Activated naive CD4-positive, alpha-beta T cell treated with anti-CD3 and anti-CD28 coated beads, Interleukin-2, amount 50 U/mL, for 72 hours (primary cell): Measurements from ENCODE around the gene ZBTB8A. TPM values are rescaled to one million over a fixed set of nuclear protein-coding genes. Genes with fewer than 3 reads are reported as not detected.
"Not testable (repeated sequence)": the region's sequence is repeated elsewhere in the genome, so short reads cannot be mapped to it uniquely, and the experiment has no call there.

Source experiments
- ATAC-seq, 2 donors: fragments of 150-1000 bp; cut with Tn5 transposase; 2 replicates each; pipeline ENCODE4 v1.10.0; 2021; ENCODE audit warnings: mild to moderate bottlenecking in 2 of 2, moderate library complexity in 2 of 2
- DNase-seq, 2 donors: peaks; one replicate each; pipeline ENCODE4 v3.0.0; 2021 to 2022; ENCODE audit warnings: low spot score in 2 of 2
- H3K27ac Mint-ChIP-seq, 2 donors: one replicate each; pipeline ENCODE4 v1.8.0; 2022; ENCODE audit warnings: mild to moderate bottlenecking in 2 of 2, mixed read lengths in 2 of 2
- H3K36me3 Mint-ChIP-seq, 2 donors: one replicate each; pipeline ENCODE4 v1.8.0; 2022; ENCODE audit warnings: mixed read lengths in 2 of 2
- H3K9me3 Mint-ChIP-seq, 2 donors: one replicate each; pipeline ENCODE4 v1.8.0; 2022; ENCODE audit warnings: mixed read lengths in 2 of 2
- total RNA-seq, 2 donors: library from RNA; stranded (reverse); gene quantifications; one replicate each; pipeline ENCODE4 v1.2.3, GENCODE V29; 2022

ZBTB8A gene
- total RNA-seq, 2 donors from 2014 or later = 0.16 to 0.18 TPM

DNA sequence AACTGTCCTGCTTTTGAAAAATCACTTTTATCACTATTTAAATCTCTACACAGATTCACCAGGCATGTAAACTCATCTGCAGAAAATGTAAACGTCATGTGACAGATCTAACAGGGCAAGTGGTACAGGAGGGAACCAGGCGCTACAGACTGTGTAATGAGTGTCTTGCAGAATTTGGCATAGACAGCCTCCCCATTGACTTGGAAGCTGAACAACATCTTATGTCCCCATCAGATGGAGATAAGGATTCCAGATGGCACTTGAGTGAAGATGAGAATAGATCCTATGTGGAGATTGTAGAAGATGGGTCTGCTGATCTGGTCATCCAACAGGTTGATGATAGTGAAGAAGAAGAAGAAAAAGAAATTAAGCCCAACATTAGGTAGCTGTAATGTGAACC lies 60.8 kb downstream of the ZBTB8A start:
- no peak for ATAC-seq
- H3K9me3 Mint-ChIP-seq = no peaks in the 10 kb centered on the region

DNA sequence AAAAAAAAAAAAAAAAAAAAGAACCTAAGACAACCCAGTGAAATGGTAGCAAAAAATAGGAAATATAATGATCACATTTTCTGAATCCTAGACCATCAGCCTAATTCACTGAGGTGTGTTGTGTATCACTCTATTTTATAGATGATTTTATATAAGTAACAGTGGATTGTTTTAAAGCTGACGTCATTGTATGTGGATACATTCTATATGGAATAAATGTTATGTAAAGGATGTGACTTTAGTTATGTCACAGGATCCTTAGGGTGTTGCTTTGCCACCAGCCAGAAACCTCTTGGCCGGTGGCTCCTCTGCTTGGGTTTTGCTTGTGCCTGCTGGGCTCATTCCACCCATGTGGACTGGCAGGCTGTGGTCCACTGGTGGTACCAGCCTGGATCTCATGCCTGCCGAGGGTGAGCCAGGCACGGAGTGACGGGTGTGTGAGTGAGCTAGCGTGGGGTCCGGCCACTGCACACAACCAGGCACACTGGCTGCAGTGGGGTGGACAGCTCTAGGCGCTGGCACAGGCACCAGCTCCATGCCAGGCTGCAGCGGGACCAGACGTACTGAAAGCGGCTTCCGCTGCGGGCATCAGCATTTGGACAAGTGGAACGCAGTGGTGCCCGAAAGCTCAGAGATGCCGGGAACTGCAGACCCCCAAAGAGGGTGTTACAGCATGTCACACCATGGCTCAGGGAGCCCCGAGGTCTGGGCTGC lies 66.6 kb downstream of the ZBTB8A start:
- ATAC-seq (no peak), DNase-seq (no peak)
- no peaks in the 10 kb centered on the region for H3K36me3 Mint-ChIP-seq
- H3K27ac Mint-ChIP-seq = no peak overlapping the region
- no peaks in the 10 kb centered on the region for H3K9me3 Mint-ChIP-seq

More for the DNA sequence above, 60.8 kb downstream of the ZBTB8A start:
- no peak for DNase-seq
- no peaks in the 10 kb centered on the region for H3K36me3 Mint-ChIP-seq
- no peak overlapping the region for H3K27ac Mint-ChIP-seq

DNA sequence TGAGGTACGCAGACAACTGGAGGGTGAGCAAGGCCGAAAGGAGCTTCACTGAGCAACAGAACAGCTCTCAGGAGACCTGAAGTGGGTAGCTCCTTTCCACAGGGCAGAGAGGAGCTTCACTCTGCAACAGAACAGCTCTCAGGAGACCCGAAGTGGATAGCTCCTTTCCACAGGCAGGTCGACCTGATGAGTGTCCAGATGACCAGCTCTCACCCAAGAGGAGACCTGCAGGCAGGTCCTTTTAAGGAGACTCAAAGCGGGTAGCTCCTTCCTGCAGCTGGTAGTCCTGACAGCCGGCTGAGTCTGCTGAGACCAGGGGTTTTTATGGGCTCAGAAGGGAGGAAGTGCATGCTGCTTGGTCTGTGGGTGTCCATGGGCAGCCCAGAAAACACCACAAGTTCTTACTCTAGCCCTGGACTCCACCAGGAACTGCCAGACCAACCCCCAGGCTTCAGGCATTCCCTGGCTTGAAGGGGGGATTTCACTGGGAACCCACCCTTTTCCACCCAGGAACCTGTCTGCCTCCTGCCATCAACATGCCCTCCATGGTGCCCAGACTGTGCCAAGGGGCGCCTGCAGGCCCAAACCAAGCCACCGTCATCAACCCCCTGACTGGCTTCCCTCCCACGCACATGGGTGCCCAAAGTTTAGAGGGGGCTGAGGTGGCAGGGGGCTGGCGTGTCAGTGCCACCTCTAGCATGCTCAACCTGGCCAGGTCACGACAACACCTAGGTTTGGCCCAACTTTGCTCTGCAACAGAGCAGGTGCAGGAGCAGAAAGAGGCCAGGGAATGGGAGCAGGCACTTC lies 67.5 kb downstream of the ZBTB8A start:
- DNase-seq = no peak
- no peaks in the 10 kb centered on the region for H3K9me3 Mint-ChIP-seq
- no peak for ATAC-seq
- H3K36me3 Mint-ChIP-seq = no peaks in the 10 kb centered on the region
- H3K27ac Mint-ChIP-seq = peak overlapping the region in 1 of 2 donors; percentile 14

DNA sequence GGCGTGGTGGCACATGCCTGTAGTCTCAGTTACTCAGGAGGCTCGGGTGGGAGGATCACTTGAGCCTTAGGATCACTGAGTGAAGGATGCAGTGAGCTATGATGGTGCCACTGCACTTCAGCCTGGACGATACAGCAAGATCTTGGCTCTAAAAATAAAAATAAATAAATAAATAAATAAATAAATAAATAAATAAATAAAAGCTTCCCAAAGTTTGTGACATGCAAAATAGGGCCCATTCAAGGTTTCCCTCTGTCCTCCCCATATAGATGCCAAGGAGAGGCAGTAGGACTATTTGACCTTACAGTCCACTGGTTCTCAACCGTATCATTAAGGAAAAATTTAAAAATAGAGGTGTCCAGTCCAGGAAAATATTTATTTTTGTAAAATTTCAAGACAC lies 70.0 kb downstream of the ZBTB8A start:
- Mint-ChIP-seq H3K9me3 (no peaks in the 10 kb centered on the region), H3K36me3 (no peaks in the 10 kb centered on the region), H3K27ac (no peak overlapping the region)
- DNase-seq (no peak), ATAC-seq (no peak)

DNA sequence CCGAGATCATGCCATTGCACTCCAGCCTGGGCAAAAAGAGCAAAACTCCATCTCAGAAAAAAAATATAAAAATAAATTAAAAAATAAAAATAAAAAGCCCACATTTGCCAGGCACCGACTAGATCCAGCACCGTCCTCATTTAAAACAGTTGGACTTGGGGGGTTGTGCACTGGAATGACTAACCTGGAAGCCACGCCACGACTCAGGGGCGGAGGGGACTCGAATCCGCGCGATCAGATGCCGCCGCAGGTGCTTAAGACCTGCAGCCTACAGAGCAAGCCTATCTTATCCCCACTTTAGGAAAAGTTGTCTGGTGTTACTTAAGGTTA lies 72.6 kb downstream of the ZBTB8A start:
- ATAC-seq (no peak), DNase-seq (no peak)
- H3K36me3 Mint-ChIP-seq = no peaks in the 10 kb centered on the region
- H3K27ac Mint-ChIP-seq = no peak overlapping the region
- no peaks in the 10 kb centered on the region for H3K9me3 Mint-ChIP-seq

DNA sequence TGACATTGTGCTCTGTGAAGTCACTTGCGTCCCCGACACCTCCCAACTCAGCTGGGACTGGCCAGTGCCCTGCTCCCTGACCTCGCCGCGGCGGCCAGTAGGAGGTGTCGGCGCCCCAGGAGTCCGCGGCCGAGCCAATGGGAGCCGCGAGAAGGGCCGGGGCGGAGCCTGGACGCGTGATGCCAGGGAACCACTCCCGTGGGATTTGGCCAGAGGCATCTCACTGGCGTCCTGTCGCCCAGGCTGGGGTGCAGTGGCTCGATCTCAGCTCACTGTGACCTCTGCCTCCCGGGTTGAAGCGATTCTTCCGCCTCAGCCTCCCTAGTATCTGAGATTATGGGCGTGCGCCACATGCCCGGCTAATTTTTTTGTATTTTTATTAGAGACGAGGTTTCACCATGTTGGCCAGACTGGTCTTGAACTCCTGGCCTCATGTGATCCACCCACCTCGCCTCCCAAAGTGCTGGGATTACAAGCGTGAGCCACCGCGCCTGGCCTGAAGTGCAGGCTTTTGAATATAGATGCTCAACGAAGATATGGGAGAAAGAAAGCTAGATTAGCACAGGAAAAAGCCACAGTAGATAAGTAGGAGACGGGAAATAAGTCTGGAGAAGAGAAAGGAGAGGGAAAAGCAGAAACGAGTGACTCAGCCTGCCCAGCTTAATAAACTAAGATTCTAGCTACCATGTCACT lies 73.1 kb downstream of the ZBTB8A start:
- Mint-ChIP-seq H3K27ac (peak overlapping the region in 1 of 2 donors; percentile 28), H3K36me3 (no peaks in the 10 kb centered on the region), H3K9me3 (no peaks in the 10 kb centered on the region)
- peak; percentile 67 to 85 for DNase-seq
- peak; percentile 100 for ATAC-seq

DNA sequence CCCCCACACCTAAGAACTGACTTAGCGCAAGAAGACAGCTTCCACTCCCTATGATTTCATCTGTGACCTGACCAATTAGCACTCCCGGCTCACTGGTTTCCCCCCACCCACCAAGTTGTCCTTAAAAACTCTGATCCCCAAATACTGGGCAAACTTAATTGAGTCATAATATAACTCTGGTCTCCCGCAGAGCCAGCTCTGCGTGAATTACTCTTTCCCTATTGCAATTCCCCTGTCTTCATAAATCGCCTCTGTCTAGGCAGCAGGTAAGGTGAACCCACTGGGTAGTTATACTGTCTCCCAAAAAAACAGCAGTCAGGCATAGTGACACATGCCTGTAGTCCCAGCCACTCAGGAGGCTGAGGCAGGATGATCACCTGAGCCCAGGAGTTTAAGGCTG lies 74.2 kb downstream of the ZBTB8A start:
- DNase-seq = no peak
- ATAC-seq = no peak
- Mint-ChIP-seq H3K36me3 (no peaks in the 10 kb centered on the region), H3K9me3 (no peaks in the 10 kb centered on the region), H3K27ac (no peak overlapping the region)

DNA sequence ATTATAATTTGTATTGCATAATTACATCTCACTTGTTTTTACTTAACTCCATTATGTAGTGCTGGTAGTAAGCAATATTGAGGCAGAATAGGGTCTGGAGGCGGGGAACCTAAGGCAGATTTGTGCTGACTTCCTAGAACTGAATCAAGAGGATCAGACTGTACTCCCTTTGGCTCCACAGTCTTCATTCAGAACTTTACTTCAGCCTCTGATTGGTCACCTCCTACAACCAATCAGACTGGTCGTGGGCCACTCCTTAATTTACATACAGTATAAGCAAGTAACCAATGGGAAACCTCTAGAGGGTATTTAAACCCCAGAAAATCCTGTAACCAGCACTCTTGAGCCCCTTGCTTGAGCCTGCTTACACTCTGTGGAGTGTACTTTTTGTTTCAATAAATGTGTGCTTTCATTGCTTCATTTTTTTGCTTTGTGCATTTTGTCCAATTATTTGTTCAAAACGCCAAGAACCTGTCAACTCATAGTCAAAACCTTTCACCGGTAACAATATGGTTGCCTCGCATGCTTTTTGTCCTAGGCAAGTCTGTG lies 79.5 kb downstream of the ZBTB8A start:
- Mint-ChIP-seq H3K9me3 (no peaks in the 10 kb centered on the region), H3K36me3 (peaks cover 4 to 19% of the 10 kb centered on the region in 2 donors), H3K27ac (no peak overlapping the region)
- ATAC-seq = no peak
- DNase-seq = no peak

DNA sequence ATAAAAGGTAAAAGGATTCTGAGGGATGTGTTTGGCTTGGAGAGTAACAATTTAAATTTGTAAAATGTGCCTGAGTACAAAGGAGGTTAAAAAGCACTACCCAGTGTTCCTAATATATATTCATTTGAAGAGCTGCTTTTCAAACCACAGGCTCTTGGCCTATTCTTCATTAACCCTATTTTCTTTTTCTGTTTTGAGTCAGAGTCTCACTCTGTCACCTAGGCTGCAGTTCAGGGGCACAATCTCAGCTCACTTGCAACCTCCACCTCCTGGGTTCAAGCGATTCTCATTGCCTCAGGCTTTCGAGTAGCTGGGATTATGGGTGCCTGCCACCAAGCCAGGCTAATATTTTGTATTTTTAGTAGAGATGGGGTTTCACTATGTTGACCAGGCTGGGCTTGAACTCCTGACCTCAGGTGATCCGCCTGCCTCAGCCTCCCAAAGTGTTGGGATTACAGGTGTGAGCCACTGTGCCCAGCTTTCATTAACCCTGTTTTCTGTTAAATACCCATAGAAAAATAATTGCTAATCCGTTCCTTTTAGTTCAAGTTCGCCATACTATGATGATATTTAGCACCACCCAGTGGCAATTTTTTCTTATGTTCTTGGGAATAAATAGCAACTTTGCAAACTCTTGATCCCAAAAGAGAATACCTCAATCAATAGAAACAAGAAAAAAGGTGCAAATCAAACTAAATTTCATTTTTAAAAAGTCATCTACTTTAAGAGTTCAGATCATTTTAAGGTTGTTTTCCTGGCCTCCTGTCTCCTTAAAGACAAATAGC lies 80.7 kb downstream of the ZBTB8A start:
- Mint-ChIP-seq H3K27ac (peak overlapping the region in 1 of 2 donors; percentile 55), H3K9me3 (peaks cover 0 to 3% of the 10 kb centered on the region in 2 donors), H3K36me3 (peaks cover 4 to 26% of the 10 kb centered on the region in 2 donors)
- DNase-seq = peak in 1 of 2 donors; percentile 19
- ATAC-seq = peak; percentile 30 to 56

DNA sequence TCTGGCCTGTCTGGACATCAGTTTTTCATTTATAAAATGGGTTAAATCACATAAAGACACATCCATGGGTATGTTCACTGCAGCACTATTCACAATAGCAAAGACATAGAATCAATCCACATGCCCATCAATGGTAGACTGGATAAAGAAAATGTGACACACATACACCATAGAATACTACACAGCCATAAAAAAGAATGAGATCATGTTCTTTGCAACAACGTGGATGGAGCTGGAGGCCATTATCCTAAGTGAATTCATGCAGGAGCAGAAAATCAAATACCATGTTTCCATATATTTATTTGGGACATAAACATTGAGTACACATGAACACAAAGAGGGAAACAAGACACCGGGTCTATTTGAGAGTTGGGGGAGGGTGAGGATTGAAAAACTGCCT lies 83.0 kb downstream of the ZBTB8A start:
- Mint-ChIP-seq H3K36me3 (peaks cover 4 to 30% of the 10 kb centered on the region in 2 donors), H3K27ac (no peak overlapping the region), H3K9me3 (peaks cover 0 to 3% of the 10 kb centered on the region in 2 donors)
- DNase-seq (no peak), ATAC-seq (no peak)

DNA sequence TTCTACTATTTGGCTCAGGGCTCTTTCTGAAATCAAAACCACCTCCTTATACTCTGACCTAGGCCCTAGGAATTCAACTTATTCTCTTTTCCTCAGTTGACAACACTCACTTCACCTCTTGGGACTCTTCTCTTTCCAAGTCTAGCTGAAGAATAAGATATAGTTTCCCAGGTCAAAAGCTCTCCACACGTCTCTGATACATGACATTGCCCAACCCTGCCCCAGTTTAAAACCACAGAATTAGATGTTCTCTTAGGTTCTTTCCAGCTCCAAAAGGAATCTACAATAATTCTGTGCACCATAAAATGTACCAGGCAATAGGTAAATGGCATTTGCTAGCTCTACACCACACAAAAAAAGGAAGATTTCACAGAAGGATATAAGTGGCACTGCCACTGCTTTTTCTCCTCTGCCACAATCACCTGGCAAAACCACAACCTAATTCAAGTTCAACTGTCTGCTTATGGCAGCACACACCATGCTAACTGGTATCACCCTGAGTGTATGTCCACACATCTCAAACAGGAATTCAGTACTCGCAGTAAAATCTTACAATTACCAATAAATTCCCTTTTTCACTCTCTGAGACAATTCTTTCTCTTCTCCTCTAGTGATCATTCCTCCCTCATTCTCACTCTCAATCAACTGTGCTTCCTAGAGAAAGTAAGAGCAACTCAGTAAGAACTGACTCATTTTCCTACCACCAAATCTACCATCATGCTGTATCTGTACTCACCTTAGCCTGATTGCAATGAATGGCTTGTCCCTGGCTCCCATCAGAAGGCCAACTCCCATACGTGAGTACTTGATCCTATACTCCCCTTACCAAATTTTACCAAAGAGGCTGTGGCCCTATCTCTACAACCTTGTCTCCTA lies 83.8 kb downstream of the ZBTB8A start:
- Mint-ChIP-seq H3K9me3 (peaks cover 0 to 3% of the 10 kb centered on the region in 2 donors), H3K36me3 (peaks cover 4 to 36% of the 10 kb centered on the region in 2 donors), H3K27ac (peak overlapping the region; percentile 37 to 89)
- ATAC-seq = peak; percentile 88 to 92
- peak in 1 of 2 donors; percentile 16 for DNase-seq

DNA sequence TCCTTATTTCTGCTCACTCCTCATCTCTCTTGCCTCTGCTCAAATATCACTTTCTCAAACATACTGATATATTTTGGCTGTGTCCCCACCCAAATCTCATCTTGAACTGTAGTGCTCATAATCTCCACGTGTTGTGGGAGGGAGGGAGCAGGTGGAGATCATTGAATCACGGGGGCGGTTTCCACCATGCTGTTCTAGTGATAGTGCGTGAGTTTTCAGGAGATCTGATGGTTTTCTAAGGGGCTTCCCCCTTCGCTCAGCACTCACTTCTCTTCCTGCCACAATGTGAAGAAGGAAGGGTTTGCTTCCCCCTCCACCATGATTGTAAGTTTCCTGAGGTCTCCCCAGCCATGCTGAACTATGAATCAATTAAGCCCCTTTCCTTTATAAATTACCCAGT lies 84.5 kb downstream of the ZBTB8A start:
- peaks cover 4 to 36% of the 10 kb centered on the region in 2 donors for H3K36me3 Mint-ChIP-seq
- DNase-seq = peak; percentile 27 to 65

DNA sequence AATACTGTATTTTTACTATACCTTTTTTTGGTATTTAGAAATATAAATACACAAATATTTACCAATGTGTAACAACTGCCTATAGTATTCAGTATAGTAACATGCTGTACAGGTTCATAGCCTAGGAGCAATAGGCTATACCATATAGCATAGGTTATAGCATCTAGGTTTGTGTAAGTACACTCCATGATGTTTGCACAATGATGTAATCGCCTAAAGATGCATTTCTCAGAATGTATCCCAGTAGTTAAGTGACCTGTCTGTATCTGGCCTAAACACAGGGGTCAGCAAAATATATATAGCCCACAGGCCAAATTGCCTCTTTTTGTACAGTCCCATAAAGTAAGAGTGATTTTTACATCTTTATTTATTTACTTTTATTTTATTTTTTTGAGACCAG lies 86.9 kb downstream of the ZBTB8A start:
- Mint-ChIP-seq H3K27ac (no peak overlapping the region), H3K9me3 (peaks cover 0 to 3% of the 10 kb centered on the region in 2 donors), H3K36me3 (peaks cover 4 to 30% of the 10 kb centered on the region in 2 donors)
- ATAC-seq = no peak
- DNase-seq = no peak

More for the DNA sequence above, 84.5 kb downstream of the ZBTB8A start:
- Mint-ChIP-seq H3K9me3 (peaks cover 0 to 3% of the 10 kb centered on the region in 2 donors), H3K27ac (peak overlapping the region; percentile 89 to 90)
- ATAC-seq = peak; percentile 45 to 76

DNA sequence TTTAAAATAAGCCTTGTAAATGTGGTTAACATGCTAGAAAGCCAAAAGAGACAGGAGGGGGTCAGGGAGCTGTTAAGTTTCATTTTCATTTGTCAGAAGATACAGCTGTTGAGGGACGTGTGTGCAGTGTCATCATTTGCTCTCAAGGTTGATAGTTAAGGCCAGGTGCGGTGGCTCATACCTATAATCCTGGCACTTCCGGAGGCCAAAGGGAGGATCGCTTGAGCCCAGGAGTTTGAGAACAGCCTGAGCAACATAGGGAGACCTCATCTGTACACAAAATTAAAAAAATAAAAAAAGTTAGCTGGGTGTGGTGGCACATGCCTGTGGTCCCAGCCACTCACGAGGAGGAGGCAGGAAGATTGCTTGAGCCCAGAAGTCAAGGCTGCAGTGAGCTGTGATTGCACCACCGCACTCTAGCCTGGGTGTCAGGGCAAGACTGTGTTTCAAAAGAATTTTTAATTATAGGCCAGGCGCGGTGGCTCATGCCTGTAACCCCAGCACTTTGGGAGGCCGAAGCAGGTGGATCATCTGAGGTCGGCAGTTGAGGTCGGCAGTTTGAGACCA lies 88.5 kb downstream of the ZBTB8A start:
- DNase-seq = no peak
- H3K36me3 Mint-ChIP-seq = peaks cover 4 to 21% of the 10 kb centered on the region in 2 donors
- ATAC-seq = no peak
- H3K27ac Mint-ChIP-seq = peak overlapping the region in 1 of 2 donors; percentile 70
- peaks cover 0 to 3% of the 10 kb centered on the region in 2 donors for H3K9me3 Mint-ChIP-seq

DNA sequence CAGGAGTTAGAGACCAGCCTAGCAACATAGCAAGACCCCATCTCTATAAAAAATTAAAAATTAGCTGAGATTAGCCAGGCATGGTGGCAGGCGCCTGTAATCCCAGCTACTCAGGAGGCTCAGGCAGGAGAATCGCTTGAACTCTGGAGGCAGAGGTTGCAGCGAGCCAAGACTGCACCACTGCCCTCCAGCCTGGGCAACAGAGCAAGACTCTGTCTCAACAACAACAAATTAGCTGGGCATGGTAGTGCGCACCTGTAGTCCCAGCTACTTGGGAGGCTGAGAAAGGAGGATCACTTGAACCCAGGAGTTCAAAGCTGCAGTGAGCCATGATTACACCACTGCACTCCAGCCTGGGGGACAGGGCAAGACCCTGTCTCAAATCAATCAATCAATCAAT lies 90.9 kb downstream of the ZBTB8A start:
- not testable (repeated sequence) for ATAC-seq, H3K36me3 Mint-ChIP-seq, H3K9me3 Mint-ChIP-seq, DNase-seq, H3K27ac Mint-ChIP-seq
